Hepatocyte (in vitro differentiated cells): ENCODE data around the gene GATD1.

Source experiments
- EZH2phosphoT487 ChIP-seq: fragments of 200-600 bp; sonication (generic); IDR thresholded peaks from one replicate; pipeline ENCODE4 v1.6.1; 2018; ENCODE audit warnings: antibody characterized with exemption, mild to moderate bottlenecking, low read depth, moderate library complexity; ENCODE audit not compliant: unreplicated experiment, severe bottlenecking
- TF ChIP-seq, protein P1 (sequence below): fragments of 200-600 bp; sonication (generic); IDR thresholded peaks from 2 replicates; pipeline ENCODE4 v1.5.1; 2016; ENCODE audit warnings: antibody characterized with exemption, mild to moderate bottlenecking; ENCODE audit not compliant: poor library complexity

- no peak for TF ChIP-seq EZH2phosphoT487
- TF ChIP-seq, protein P1, sequence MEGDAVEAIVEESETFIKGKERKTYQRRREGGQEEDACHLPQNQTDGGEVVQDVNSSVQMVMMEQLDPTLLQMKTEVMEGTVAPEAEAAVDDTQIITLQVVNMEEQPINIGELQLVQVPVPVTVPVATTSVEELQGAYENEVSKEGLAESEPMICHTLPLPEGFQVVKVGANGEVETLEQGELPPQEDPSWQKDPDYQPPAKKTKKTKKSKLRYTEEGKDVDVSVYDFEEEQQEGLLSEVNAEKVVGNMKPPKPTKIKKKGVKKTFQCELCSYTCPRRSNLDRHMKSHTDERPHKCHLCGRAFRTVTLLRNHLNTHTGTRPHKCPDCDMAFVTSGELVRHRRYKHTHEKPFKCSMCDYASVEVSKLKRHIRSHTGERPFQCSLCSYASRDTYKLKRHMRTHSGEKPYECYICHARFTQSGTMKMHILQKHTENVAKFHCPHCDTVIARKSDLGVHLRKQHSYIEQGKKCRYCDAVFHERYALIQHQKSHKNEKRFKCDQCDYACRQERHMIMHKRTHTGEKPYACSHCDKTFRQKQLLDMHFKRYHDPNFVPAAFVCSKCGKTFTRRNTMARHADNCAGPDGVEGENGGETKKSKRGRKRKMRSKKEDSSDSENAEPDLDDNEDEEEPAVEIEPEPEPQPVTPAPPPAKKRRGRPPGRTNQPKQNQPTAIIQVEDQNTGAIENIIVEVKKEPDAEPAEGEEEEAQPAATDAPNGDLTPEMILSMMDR = no peak
These were observed 24.0 kb upstream of the GATD1 start for GRCh38 chr11:801097-801780.
